ENCODE measurements around the gene CA7. TPM values are rescaled to one million over a fixed set of nuclear protein-coding genes. Genes with fewer than 3 reads are reported as not detected.

The CA7 gene
- total and polyA plus RNA-seq, 4 donors, result not detected

GRCh38 chr16:66830422-66831404 lies 13.5 kb upstream of the CA7 start, which contains the start of gene NAE1:
NAE1 (minus strand) TSS chr16:66830976; CDS start chr16:66830899, 77 bp downstream.
- Histone ChIP-seq H3K9me3 (ENCODE audit: control insufficient read depth in 4 of 4, low read length in 3 of 4) (no peaks in the 10 kb centered on the region), H3K27me3 (ENCODE audit: control insufficient read depth in 4 of 4, insufficient read depth in 4 of 4, low read length in 3 of 4) (no peaks in the 10 kb centered on the region), H3K27ac (ENCODE audit: low read depth in 1 of 2, low read length in 2 of 2) (peak within 1 kb of the TSS; percentile 83 to 86), H3K4me1 (ENCODE audit: control insufficient read depth in 4 of 4, insufficient read depth in 4 of 4, low read length in 3 of 4) (peaks cover 0 to 12% (median 6%) of the 10 kb centered on the region in 4 donors), H3K4me3 (ENCODE audit: low read depth in 1 of 3, low read length in 3 of 3) (peak within 1 kb of the TSS; percentile 73 to 92 (median 86)), H3K9ac (ENCODE audit: low read depth in 1 of 2, low read length in 2 of 2) (peak within 1 kb of the TSS; percentile 56 to 64), H3K36me3 (ENCODE audit: control insufficient read depth in 4 of 4, insufficient read depth in 3 of 4, low read depth in 1 of 4, low read length in 3 of 4) (peaks cover 0 to 16% (median 7%) of the 10 kb centered on the region in 4 donors)
- under 1% methylated on average over 84 of the region's 84 CpGs for WGBS
- no peak for TF ChIP-seq FOXA1 (IDR thresholded peaks at IDR 0.05)
- TF ChIP-seq EGR1 (IDR thresholded peaks at IDR 0.05; ENCODE audit: low read depth in 2 of 2), result no peak
- peak; percentile 75 for TF ChIP-seq YY1 (IDR thresholded peaks at IDR 0.05)
- no peak for TF ChIP-seq HNF4A (conservative IDR thresholded peaks at IDR 0.05)
- peak; percentile 57 to 74 for TF ChIP-seq RAD21 (IDR thresholded peaks at IDR 0.05)
- TF ChIP-seq NR2F2 (IDR thresholded peaks at IDR 0.05), result no peak
- TF ChIP-seq, protein P1, sequence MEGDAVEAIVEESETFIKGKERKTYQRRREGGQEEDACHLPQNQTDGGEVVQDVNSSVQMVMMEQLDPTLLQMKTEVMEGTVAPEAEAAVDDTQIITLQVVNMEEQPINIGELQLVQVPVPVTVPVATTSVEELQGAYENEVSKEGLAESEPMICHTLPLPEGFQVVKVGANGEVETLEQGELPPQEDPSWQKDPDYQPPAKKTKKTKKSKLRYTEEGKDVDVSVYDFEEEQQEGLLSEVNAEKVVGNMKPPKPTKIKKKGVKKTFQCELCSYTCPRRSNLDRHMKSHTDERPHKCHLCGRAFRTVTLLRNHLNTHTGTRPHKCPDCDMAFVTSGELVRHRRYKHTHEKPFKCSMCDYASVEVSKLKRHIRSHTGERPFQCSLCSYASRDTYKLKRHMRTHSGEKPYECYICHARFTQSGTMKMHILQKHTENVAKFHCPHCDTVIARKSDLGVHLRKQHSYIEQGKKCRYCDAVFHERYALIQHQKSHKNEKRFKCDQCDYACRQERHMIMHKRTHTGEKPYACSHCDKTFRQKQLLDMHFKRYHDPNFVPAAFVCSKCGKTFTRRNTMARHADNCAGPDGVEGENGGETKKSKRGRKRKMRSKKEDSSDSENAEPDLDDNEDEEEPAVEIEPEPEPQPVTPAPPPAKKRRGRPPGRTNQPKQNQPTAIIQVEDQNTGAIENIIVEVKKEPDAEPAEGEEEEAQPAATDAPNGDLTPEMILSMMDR (IDR thresholded peaks at IDR 0.05; ENCODE audit: low read depth, low read length, missing input control), result peak; percentile 89
- peak; percentile 90 for DNase-seq (ENCODE audit: low spot score)

DNA sequence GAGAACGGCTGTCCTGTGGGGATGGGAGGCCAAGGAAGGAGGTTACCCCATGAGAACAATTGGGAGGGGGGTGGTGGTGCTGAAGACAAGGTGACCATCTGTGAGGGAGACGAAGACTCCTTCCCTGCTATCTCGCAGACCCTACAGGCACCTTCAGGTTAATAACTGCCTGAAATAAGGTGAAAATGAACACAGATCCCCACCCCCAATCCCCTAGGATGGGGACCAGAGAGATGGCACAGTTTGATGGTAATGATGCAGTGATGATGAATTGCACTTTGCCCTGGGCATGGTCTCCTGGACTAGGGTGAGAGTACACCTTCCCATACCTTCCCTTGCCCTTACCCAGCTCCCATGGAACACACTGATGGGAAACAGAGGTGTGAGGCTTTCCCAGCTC lies 12.0 kb upstream of the CA7 start:
- Histone ChIP-seq H3K27ac (ENCODE audit: low read depth in 1 of 2, low read length in 2 of 2) (no peak overlapping the region), H3K4me1 (ENCODE audit: control insufficient read depth in 4 of 4, insufficient read depth in 4 of 4, low read length in 3 of 4) (peaks cover 0 to 12% (median 6%) of the 10 kb centered on the region in 4 donors), H3K9ac (ENCODE audit: low read depth in 1 of 2, low read length in 2 of 2) (no peak overlapping the region), H3K4me3 (ENCODE audit: low read depth in 1 of 3, low read length in 3 of 3) (no peak overlapping the region), H3K9me3 (ENCODE audit: control insufficient read depth in 4 of 4, low read length in 3 of 4) (no peaks in the 10 kb centered on the region), H3K27me3 (ENCODE audit: control insufficient read depth in 4 of 4, insufficient read depth in 4 of 4, low read length in 3 of 4) (no peaks in the 10 kb centered on the region), H3K36me3 (ENCODE audit: control insufficient read depth in 4 of 4, insufficient read depth in 3 of 4, low read depth in 1 of 4, low read length in 3 of 4) (peaks cover 0 to 5% (median 0%) of the 10 kb centered on the region in 4 donors)
- WGBS, result 88% methylated on average over 3 of the region's 3 CpGs
- DNase-seq (ENCODE audit: low spot score), result no peak
- TF ChIP-seq SP1 (IDR thresholded peaks at IDR 0.05), result no peak
- no peak for TF ChIP-seq TAF1 (conservative IDR thresholded peaks at IDR 0.05)
- no peak for TF ChIP-seq FOXA2 (IDR thresholded peaks at IDR 0.05)
- no peak for TF ChIP-seq RAD21 (IDR thresholded peaks at IDR 0.05)
- TF ChIP-seq ZBTB33 (IDR thresholded peaks at IDR 0.05), result no peak
- TF ChIP-seq FOXA1 (IDR thresholded peaks at IDR 0.05), result no peak
- TF ChIP-seq, protein P2, sequence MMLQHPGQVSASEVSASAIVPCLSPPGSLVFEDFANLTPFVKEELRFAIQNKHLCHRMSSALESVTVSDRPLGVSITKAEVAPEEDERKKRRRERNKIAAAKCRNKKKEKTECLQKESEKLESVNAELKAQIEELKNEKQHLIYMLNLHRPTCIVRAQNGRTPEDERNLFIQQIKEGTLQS (IDR thresholded peaks at IDR 0.05), result no peak
- TF ChIP-seq, protein P3, sequence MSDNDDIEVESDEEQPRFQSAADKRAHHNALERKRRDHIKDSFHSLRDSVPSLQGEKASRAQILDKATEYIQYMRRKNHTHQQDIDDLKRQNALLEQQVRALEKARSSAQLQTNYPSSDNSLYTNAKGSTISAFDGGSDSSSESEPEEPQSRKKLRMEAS (IDR thresholded peaks at IDR 0.05), result no peak
- peak in 1 of 2 donors; percentile 35 for TF ChIP-seq HNF4A (conservative IDR thresholded peaks at IDR 0.05)
